ENCODE measurements around the gene ITGAL.

DNA sequence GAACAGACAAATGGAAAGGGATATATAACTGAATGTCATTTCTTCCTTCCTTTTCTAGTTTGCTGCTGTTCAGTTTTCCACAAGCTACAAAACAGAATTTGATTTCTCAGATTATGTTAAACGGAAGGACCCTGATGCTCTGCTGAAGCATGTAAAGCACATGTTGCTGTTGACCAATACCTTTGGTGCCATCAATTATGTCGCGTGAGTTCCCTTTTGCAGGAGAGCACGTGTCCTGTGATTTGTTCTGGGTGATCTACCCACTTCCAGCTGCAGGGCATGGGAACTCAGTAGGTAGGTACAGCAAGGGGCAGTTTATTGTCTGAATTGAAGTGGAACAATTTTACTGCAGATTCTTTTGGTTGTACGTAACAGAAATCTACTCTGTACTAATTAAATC, 8.8 kb downstream of the ITGAL start:
- TF ChIP-seq, protein P1, sequence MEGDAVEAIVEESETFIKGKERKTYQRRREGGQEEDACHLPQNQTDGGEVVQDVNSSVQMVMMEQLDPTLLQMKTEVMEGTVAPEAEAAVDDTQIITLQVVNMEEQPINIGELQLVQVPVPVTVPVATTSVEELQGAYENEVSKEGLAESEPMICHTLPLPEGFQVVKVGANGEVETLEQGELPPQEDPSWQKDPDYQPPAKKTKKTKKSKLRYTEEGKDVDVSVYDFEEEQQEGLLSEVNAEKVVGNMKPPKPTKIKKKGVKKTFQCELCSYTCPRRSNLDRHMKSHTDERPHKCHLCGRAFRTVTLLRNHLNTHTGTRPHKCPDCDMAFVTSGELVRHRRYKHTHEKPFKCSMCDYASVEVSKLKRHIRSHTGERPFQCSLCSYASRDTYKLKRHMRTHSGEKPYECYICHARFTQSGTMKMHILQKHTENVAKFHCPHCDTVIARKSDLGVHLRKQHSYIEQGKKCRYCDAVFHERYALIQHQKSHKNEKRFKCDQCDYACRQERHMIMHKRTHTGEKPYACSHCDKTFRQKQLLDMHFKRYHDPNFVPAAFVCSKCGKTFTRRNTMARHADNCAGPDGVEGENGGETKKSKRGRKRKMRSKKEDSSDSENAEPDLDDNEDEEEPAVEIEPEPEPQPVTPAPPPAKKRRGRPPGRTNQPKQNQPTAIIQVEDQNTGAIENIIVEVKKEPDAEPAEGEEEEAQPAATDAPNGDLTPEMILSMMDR (IDR thresholded peaks at IDR 0.05; ENCODE audit: low read depth, low read length): no peak
- TF ChIP-seq EZH2phosphoT487 (IDR thresholded peaks at IDR 0.05; ENCODE audit: low read depth): no peak

Data from OCI-LY3 (cell line).